Right cardiac atrium (tissue), 5 donors: Measurements from ENCODE around the gene PHF24. TPM values are rescaled to one million over a fixed set of nuclear protein-coding genes. Genes with fewer than 3 reads are reported as not detected.

Experiments used
- ATAC-seq, 2 donors: fragments of 200-7000 bp; cut with Tn5 transposase; one replicate each; pipeline versions ENCODE4 v1.8.0 to v1.9.1; 2020; ENCODE audit warnings: moderate library complexity in 2 of 2, mild to moderate bottlenecking in 1 of 2
- DNase-seq, 3 donors: peaks; one replicate each; pipeline ENCODE4 v3.0.0-alpha.2; 2020
- H3K27ac ChIP-seq: one replicate; pipeline ENCODE4 v1.5.1; 2013; ENCODE audit warnings: mild to moderate bottlenecking, low read length, control low read depth, moderate library complexity
- H3K27me3 ChIP-seq: one replicate; pipeline ENCODE4 v1.6.1; 2013; ENCODE audit not compliant: control insufficient read depth, insufficient read depth
- H3K4me1 ChIP-seq: one replicate; pipeline ENCODE4 v1.6.1; 2013; ENCODE audit warnings: low read length; ENCODE audit not compliant: control insufficient read depth, insufficient read depth
- H3K4me3 ChIP-seq: one replicate; pipeline ENCODE4 v1.5.1; 2013; ENCODE audit warnings: low read length, control low read depth
- H3K9me3 ChIP-seq: one replicate; pipeline ENCODE4 v1.6.1; 2013; ENCODE audit warnings: low read length; ENCODE audit not compliant: control insufficient read depth
- WGBS: extraction: QIAGEN DNeasy Blood & Tissue Kit; methylation state at CpG from one replicate; pipeline ENCODE4 v1.1.7; 2013; 5-methylcytosine and 5-hydroxymethylcytosine counted together
- intact Hi-C, 4 donors: fragments of 100-400 bp; cut with DNase I; formaldehyde crosslinking; loops; one replicate each; pipeline versions ENCODE4 v1.11.0 to v1.14.0; 2022 to 2023
- polyA plus RNA-seq: library from polyadenylated mRNA; stranded (reverse); fragments of 200-250 nt; gene quantifications from one replicate; pipeline ENCODE4 v1.2.3, GENCODE V29; 2013
- total RNA-seq, 4 donors: library from RNA; stranded (reverse); fragmentation: NEBNext Ultra II Directional; extraction: Animal tissue kit (Norgen Biotek cat#: 25700); gene quantifications; one replicate each; pipeline ENCODE4 v1.2.1, GENCODE V29; 2021
- donor health status: healthy with polysubstance abuse.
- donor health status: DM: no; HTN: yes; CAD: no.
- donor health status: DM: no; HTN: no; CAD: no.
- donor health status: DM: no; HTN: yes; CAD: no; lungs with severe emphysema.
- donor health status: DM: yes; HTN: yes; CAD: no.

PHF24 gene
- total and polyA plus RNA-seq, 5 donors: 0.03 to 1.3 (median 0.20) TPM

DNA sequence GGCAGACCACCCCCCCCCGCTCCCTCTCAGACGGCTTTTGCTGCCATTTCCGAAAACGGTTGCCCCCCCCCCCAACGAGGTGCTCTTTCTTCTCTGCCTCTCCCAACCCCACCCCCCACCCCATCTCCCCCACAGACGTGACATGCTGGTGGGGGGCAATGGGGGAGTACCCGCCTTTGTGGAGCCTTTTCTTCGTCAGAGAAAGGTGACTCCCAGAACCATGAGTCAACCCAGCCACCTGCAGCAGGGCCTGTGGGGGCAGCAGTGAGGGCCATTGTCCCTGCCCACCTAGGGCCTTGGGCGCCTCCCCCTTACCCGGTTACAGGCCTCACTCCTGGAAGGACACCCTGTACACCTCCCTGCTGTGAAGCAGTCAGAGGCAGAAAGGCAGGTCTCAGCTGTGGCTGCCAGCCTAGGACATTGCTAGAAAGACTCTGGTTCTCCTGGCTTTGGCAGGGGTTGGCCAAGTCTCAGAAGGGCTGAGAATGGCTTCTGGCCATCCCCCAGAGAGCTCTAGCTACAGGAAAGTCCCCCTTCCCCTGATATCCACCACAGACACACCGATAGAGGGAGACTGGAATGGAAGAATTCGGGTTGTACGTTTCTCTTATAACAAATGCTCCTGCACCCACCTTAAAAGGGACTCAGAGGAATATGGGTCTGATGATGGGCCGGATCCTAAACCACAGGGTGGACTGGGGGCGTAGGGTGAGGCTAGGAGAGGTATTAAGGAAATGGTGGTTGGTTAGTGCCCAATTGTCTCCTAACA is 33.7 kb downstream of the PHF24 start:
- DNase-seq (peak; percentile 56 to 78 (median 62)), ATAC-seq (no peak)
- Histone ChIP-seq H3K27me3 (no peaks in the 10 kb centered on the region), H3K4me3 (no peak overlapping the region), H3K9me3 (no peaks in the 10 kb centered on the region), H3K4me1 (peaks cover 34% of the 10 kb centered on the region), H3K27ac (peak overlapping the region; percentile 96)
- WGBS: 64% methylated on average over 14 of the region's 15 CpGs
- intact Hi-C loops: no loop called here

DNA sequence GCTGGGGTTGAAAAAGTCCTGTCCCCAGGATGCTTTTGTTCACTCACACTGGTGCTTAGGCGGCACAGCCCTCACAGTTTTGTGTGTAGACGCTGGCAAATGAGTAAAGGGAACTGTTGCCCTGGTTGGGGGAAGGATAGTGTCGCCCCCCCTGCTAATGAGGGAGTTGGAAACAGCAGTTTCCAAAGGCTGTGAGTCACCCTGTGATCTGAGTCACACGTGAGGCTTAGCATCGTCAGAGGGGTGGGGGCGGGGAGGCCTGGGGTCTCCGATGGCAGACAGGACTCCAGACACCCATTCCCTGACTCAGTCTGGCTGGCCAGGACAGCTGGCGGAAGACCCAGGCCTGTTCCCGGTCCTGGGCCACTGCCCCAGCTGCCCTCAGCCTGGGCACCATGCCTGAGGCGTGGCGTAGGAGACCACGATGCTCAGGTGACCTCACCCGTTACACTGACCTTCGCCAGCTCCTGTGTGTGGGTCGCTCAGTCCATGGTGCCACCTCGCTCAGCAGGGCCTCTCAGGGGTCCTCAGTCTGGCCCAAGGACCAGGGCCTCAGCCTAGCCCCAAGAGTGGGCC is 34.4 kb downstream of the PHF24 start:
- peaks cover 35% of the 10 kb centered on the region for H3K4me1 ChIP-seq
- intact Hi-C loops: no loop called here

DNA sequence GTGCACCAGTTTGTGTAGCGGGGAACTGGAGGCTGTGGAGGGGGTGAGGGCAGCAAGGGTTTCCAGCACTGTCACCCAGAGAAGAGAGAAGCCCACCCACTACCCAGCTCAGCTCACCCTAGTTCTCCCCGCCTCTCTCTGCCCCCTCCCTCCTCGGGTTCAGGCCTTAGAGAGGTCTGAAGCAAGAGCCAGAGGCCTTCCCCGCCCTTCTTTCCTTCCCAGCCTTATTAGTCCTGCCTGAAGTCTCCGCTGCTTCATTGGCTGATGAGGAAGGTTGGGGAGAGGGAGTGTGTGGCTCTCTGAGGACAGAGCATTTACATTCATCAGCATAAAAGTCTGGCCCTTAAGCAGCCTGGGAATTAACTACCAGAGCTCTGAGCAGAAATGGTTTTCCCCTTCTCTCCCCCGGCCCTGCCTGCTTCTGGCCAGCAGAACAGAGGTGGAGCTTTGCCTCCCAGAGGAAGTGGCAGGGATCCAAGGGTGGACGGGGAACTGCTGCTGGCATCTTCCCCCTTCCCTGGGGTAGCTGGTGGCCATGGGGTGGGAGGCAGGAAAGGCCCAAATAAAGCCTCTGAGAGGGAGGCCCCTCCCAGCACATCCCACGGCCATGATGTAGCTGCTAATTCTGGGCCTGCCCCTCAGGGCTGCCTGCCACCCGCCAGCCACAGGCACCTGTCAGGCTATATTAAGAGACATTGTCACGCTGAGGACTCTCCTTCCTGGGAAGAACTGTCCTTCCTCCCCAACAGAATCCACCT is 35.6 kb downstream of the PHF24 start:
- Histone ChIP-seq H3K27me3 (no peaks in the 10 kb centered on the region), H3K4me1 (peaks cover 36% of the 10 kb centered on the region), H3K27ac (peak overlapping the region; percentile 96), H3K4me3 (no peak overlapping the region), H3K9me3 (no peaks in the 10 kb centered on the region)
- intact Hi-C loops: no loop called here
- ATAC-seq: peak; percentile 53 to 69
- peak; percentile 90 to 93 (median 93) for DNase-seq
- 18% methylated on average over 10 of the region's 10 CpGs for WGBS

More for the DNA sequence above, 34.4 kb downstream of the PHF24 start:
- Histone ChIP-seq H3K27me3 (no peaks in the 10 kb centered on the region), H3K27ac (peak overlapping the region; percentile 96), H3K4me3 (no peak overlapping the region), H3K9me3 (no peaks in the 10 kb centered on the region)
- 60% methylated on average over 16 of the region's 16 CpGs for WGBS
- DNase-seq: peak; percentile 69 to 79 (median 78)
- peak in 1 of 2 donors; percentile 5 for ATAC-seq

DNA sequence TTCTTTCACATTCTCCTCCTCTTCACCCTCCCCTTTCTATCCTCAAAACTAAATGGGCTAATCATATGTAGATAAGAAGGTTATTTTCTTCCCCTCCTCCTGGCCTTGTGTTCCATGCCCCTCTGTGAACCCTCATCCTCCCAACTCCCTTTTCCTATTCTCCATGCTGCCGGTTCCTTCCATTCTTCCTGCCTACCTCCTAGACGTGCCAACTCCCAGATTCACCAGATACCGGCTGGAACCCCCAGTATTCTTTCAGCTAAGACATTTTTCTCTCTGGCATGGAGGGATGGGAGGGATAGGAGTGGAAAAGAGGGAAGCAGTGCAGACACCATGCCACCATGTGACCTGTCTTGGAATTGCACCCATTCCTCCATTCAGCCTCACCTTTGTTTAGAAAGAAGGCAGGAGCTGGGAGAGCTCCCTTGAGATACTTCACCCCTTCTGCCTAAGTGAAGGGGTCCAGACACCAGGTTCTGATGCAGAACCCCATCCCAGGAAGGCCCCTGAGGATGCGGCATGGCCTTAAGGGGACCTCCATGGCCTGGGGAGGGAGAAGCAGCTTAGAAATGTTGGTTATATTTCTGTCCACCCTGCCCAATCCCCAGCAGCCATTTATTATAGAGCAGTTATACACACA is 36.3 kb downstream of the PHF24 start:
- intact Hi-C loops: no loop called here
- peaks cover 36% of the 10 kb centered on the region for H3K4me1 ChIP-seq
- no peaks in the 10 kb centered on the region for H3K27me3 ChIP-seq
- H3K9me3 ChIP-seq: no peaks in the 10 kb centered on the region
- peak in 2 of 3 donors; percentile 13 to 39 for DNase-seq
- peak overlapping the region; percentile 96 for H3K27ac ChIP-seq
- no peak overlapping the region for H3K4me3 ChIP-seq
- no peak for ATAC-seq
- WGBS: 30% methylated on average over 4 of the region's 4 CpGs

DNA sequence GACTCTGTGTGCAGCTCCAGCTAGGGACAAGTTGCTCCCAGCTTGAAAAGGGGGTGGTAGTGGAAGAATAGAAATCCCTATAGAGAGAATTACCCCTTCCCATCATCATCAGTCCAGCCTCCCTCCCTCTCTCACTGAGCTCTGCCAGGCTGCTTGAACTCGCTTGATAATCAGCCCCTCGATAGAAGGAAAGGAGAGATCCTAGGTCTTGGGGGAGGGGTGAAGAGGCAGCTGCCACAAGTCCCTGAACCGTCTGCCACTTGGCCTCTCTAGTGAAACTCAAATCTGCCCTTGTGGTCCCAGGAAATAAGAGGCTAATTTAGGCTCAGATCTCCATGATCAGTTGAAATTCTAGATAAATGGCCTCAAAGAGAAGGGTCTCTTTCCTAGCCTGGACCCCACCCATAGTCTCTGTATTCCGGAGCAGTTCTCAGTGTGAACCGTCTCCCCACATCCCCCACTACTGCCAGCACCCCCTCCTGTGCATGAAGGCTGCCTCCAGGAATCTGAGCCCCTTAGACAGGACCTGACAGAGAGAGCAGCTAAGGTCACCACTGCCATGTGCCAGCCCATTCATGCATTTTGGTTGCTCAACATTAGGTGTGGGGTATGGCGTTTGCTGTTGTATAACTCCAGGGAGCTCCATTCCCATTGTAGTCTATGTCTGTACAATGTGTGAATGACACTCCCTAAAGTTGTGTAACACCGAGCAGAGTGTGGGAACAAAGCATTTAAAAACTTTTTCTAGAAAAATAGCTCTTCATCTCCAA is 37.0 kb downstream of the PHF24 start:
- peak; percentile 7 to 31 for ATAC-seq
- DNase-seq: peak; percentile 54 to 68 (median 67)
- Histone ChIP-seq H3K4me3 (no peak overlapping the region), H3K27ac (peak overlapping the region; percentile 96), H3K4me1 (peaks cover 36% of the 10 kb centered on the region), H3K9me3 (no peaks in the 10 kb centered on the region), H3K27me3 (no peaks in the 10 kb centered on the region)
- 42% methylated on average over 7 of the region's 7 CpGs for WGBS
- intact Hi-C loops: no loop called here

DNA sequence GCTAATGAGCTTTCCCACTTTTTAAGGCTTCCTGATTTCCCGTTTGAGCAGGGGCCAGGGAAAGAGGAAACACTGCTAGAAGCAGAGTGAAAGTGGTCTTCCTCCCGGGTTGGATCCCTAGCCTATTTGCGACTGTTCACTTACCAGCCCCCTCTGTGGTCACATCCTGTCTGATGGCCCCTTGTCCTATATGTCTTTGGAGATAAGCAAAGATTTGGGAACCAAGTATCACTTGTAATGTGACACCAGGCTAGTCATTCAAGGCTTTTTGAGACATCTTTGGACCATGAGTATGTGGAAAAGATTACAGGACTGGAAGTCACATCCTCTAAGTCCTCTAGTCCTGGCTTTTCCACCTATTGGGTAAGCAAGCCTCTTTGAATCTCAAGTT is 37.6 kb downstream of the PHF24 start:
- WGBS: 21% methylated on average over 3 of the region's 3 CpGs
- no peak for ATAC-seq
- peaks cover 36% of the 10 kb centered on the region for H3K4me1 ChIP-seq
- H3K9me3 ChIP-seq: no peaks in the 10 kb centered on the region
- no peak overlapping the region for H3K4me3 ChIP-seq
- H3K27ac ChIP-seq: peak overlapping the region; percentile 96
- intact Hi-C loops: no loop called here
- DNase-seq: no peak
- H3K27me3 ChIP-seq: no peaks in the 10 kb centered on the region

DNA sequence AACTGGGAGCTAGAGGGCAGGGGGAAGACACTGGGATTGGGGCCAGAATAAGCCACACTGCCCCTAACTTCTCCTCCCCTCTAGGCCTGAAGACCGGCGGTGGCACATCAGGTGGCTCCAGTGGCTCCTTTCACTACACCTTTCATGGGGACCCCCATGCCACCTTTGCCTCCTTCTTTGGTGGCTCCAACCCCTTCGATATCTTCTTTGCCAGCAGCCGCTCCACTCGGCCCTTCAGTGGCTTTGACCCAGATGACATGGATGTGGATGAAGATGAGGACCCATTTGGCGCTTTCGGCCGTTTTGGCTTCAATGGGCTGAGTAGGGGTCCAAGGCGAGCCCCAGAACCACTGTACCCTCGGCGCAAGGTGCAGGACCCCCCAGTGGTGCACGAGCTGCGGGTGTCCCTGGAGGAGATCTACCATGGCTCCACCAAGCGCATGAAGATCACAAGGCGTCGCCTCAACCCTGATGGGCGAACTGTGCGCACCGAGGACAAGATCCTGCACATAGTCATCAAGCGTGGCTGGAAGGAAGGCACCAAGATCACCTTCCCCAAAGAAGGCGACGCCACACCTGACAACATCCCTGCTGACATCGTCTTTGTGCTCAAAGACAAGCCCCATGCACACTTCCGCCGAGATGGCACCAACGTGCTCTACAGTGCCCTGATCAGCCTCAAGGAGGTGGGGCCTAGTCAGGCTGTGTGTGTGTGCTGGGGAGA is 38.3 kb downstream of the PHF24 start:
- Histone ChIP-seq H3K27ac (peak overlapping the region; percentile 45), H3K9me3 (no peaks in the 10 kb centered on the region), H3K27me3 (no peaks in the 10 kb centered on the region), H3K4me1 (peaks cover 31% of the 10 kb centered on the region), H3K4me3 (no peak overlapping the region)
- WGBS: 96% methylated on average over 26 of the region's 26 CpGs
- intact Hi-C loops: no loop called here
- peak in 1 of 3 donors; percentile 62 for DNase-seq
- ATAC-seq: no peak

DNA sequence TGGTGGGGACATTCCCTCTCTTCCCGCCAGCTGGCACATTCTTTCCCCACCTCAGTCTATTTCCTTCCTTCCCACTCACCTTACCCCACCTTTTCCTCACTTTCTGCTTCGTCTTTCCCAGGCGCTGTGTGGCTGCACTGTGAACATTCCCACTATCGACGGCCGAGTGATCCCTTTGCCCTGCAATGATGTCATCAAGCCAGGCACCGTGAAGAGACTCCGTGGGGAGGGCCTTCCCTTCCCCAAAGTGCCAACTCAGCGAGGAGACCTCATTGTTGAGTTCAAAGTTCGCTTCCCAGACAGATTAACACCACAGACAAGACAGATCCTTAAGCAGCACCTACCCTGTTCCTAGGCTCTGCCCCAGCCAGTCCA is 38.8 kb downstream of the PHF24 start:
- DNase-seq (peak in 1 of 3 donors; percentile 41), ATAC-seq (no peak)
- no peak overlapping the region for H3K4me3 ChIP-seq
- WGBS: 70% methylated on average over 10 of the region's 10 CpGs
- H3K27ac ChIP-seq: peak overlapping the region; percentile 72
- H3K27me3 ChIP-seq: no peaks in the 10 kb centered on the region
- intact Hi-C loops: no loop called here
- H3K9me3 ChIP-seq: no peaks in the 10 kb centered on the region
- H3K4me1 ChIP-seq: peaks cover 28% of the 10 kb centered on the region

DNA sequence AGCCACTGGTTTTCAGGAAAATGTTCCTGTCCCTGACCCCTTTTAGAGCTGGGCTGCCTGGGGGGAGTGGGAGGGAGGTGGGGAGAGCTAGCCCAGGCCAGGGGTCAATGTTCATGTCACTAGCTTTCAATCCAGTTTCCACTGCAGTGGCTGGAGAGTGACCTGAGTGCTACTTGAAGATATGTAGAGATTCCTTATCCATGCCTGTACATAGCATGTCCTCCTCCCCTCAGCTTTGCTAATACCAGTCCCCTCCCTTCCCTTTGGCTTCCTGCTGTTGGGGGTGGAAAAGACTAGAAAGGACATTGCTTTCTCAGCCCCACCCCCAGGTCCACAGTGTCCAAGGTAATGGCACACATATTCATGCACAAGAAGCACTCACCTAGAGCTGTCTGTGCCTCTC is 39.3 kb downstream of the PHF24 start:
- H3K27me3 ChIP-seq: no peaks in the 10 kb centered on the region
- H3K4me1 ChIP-seq: peaks cover 25% of the 10 kb centered on the region
- no peaks in the 10 kb centered on the region for H3K9me3 ChIP-seq
- DNase-seq (no peak), ATAC-seq (no peak)
- intact Hi-C loops: no loop called here
- no peak overlapping the region for H3K4me3 ChIP-seq
- H3K27ac ChIP-seq: peak overlapping the region; percentile 72

DNA sequence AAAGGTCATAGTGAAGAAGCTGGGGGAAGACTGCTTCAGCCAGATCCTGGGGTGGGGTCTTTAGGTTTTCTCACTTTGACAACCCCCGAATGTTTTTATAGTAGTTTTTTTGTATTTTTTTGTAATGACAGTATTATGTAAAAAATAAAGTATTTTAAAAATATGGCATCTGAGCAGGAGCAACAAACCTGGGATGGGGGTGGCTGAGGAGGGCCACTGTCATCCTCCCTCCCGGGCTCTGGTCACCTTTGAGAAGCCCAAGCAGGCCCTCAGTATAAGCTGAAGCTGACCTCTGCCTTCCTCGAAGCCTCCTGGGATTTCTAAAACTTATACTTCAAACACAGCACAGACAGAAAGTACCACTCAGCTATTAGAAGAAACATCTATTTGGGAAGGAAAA is 40.2 kb downstream of the PHF24 start:
- Histone ChIP-seq H3K9me3 (no peaks in the 10 kb centered on the region), H3K27me3 (no peaks in the 10 kb centered on the region), H3K4me3 (no peak overlapping the region), H3K27ac (peak overlapping the region; percentile 72), H3K4me1 (peaks cover 18% of the 10 kb centered on the region)
- ATAC-seq (no peak), DNase-seq (no peak)
- intact Hi-C loops: no loop called here
- WGBS: 79% methylated on average over 3 of the region's 3 CpGs
